BLaER1 treated with 17β-estradiol and CSF1 and Interleukin-3, amounts not matched to agents 10 nM and 100 nM (cell line): Measurements from ENCODE around the gene COQ3.

Source experiments
- H3K27ac ChIP-seq, 11 experiments: shearing (Covaris generic); formaldehyde crosslinking; 2 replicates each; pipeline ENCODE4 v1.8.1; 2022
- H3K27me3 ChIP-seq, 11 experiments: shearing (Covaris generic); formaldehyde crosslinking; 2 replicates each; pipeline ENCODE4 v1.8.1; 2022
- H3K36me3 ChIP-seq, 11 experiments: shearing (Covaris generic); formaldehyde crosslinking; 2 replicates each; pipeline ENCODE4 v1.8.1; 2022
- H3K4me1 ChIP-seq, 10 experiments: shearing (Covaris generic); formaldehyde crosslinking; 2 replicates each; pipeline ENCODE4 v1.8.1; 2022
- H3K4me2 ChIP-seq, 11 experiments: shearing (Covaris generic); formaldehyde crosslinking; 2 replicates each; pipeline ENCODE4 v1.8.1; 2022
- H3K4me3 ChIP-seq, 10 experiments: shearing (Covaris generic); formaldehyde crosslinking; 2 replicates each; pipeline ENCODE4 v1.8.1; 2022
- H3K9ac ChIP-seq, 11 experiments: shearing (Covaris generic); formaldehyde crosslinking; 2 replicates each; pipeline ENCODE4 v1.8.1; 2022
- H3K9me3 ChIP-seq, 11 experiments: shearing (Covaris generic); formaldehyde crosslinking; replicated peaks in 1 of 11; 2 replicates each; pipeline ENCODE4 v1.8.1; 2022
- H4K20me1 ChIP-seq, 11 experiments: shearing (Covaris generic); formaldehyde crosslinking; 2 replicates each; pipeline ENCODE4 v1.8.1; 2022
- Cebpa-rat ChIP-seq, 11 experiments: shearing (Covaris generic); IDR thresholded peaks; 2 replicates each; pipeline ENCODE4 v1.8.1; 2022

Gene COQ3

DNA sequence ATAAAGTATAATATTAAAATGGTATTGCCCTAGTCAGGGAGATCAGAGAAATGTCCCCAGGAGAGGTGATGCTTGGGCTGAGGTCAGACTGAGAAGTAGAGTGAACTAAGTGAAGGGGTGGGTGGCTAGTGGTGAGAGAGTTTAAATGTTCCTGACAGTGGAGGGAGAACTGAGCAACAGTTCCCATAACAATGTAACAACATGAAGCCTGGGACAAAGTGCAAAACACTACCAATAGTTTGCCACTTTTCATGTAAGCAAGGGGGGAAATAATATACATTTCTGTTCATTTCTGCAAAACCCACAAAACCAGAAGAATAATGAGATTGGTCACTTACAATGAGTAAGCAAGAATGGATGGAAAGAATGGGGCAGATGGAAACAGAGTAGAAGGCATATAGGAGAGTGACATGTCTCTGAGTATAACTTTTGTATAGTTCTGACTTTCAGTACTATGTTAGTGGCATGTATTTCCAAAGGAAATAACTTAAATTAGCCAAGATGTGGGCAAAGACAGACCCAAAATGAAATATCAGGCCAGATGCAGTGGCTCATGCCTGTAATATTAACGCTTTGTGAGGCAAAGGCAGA lies 31.2 kb downstream of the COQ3 start:
- TF ChIP-seq Cebpa-rat (IDR thresholded peaks at IDR 0.05) = no peak
- no peak overlapping the region for H3K27ac ChIP-seq

DNA sequence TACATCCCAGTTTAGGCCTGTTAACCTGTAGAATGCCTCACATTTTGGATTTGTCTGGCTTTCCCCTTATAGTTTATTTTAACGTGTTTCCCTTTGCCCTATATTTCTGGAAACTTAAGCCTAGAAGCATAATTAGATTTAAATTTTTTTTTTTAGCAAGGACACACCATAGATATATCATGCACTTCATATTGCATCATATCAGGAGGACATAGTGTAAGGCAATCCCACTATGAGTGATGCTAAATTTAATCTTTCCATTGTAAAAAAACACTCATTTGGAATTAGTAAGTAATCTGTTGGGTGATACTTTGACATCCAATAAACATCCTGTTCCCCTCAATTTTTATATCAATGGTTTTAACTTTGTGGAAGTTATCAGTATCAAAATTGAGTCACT lies 34.2 kb downstream of the COQ3 start:
- Histone ChIP-seq H3K27ac (no peak overlapping the region), H3K4me1 (no peaks in the 10 kb centered on the region), H3K27me3 (no peaks in the 10 kb centered on the region), H3K9me3 (no peaks in the 10 kb centered on the region), H3K36me3 (no peaks in the 10 kb centered on the region), H3K4me2 (no peak overlapping the region), H4K20me1 (no peaks in the 10 kb centered on the region; a peak in 1 of 22 replicates), H3K4me3 (no peak overlapping the region), H3K9ac (no peak overlapping the region)
- TF ChIP-seq Cebpa-rat (IDR thresholded peaks at IDR 0.05) = no peak

More for the DNA sequence above, 31.2 kb downstream of the COQ3 start:
- no peaks in the 10 kb centered on the region for H3K4me1 ChIP-seq
- no peak overlapping the region for H3K4me3 ChIP-seq
- H3K27me3 ChIP-seq = no peaks in the 10 kb centered on the region
- H3K9me3 ChIP-seq = no peaks in the 10 kb centered on the region
- no peak overlapping the region for H3K4me2 ChIP-seq
- no peaks in the 10 kb centered on the region for H4K20me1 ChIP-seq
- no peaks in the 10 kb centered on the region for H3K36me3 ChIP-seq
- H3K9ac ChIP-seq = no peak overlapping the region

DNA sequence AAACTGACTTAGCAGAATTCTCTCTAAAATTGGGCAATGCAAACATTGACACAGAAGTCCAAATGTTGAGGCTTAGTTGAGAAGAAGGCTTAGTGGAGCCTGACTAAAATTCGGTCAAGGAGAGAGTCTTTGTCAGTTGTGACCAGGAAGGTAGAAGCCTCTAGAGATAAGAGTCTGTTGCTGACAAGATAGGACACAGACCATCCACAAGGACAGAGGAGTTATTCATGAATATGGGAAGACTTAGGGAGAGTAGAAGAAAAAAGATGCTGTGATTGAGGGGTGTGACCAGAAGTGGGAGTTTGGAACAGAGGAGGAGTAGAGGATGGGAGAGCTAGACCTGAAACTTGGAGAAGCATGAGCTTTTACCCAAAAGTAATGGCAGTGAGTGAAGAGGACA lies 37.4 kb downstream of the COQ3 start:
- H3K4me2 ChIP-seq = no peak overlapping the region
- no peaks in the 10 kb centered on the region for H3K4me1 ChIP-seq
- no peaks in the 10 kb centered on the region for H3K27me3 ChIP-seq
- H4K20me1 ChIP-seq = no peaks in the 10 kb centered on the region; a peak in 1 of 22 replicates
- H3K4me3 ChIP-seq = no peak overlapping the region
- no peak for TF ChIP-seq Cebpa-rat (IDR thresholded peaks at IDR 0.05)
- H3K36me3 ChIP-seq = no peaks in the 10 kb centered on the region
- no peak overlapping the region for H3K27ac ChIP-seq
- H3K9me3 ChIP-seq = no peaks in the 10 kb centered on the region
- H3K9ac ChIP-seq = no peak overlapping the region

DNA sequence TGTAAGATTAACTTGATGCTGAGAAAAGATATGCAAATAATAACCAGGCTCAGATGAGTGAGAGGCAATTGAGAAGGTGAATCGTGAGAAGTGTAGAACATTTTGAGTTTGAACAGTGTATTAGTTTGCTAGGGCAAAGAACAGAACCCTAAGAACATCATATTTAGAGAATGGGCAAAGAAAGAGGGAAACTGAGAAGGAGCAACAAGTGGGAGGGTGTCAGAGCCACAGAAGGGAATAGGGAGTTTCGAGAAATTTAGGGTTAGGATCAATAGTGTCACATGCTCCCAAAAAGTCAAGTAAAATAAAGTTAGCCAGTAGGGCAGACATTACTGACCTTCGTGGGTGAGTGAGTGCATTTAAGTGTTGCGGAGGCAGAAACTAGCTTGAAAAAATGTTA lies 39.0 kb downstream of the COQ3 start:
- H3K4me3 ChIP-seq = no peak overlapping the region
- H3K9me3 ChIP-seq = peaks cover 0 to 1% (median under 1%) of the 10 kb centered on the region in 11 experiments; a peak in 6 of 22 replicates
- H3K9ac ChIP-seq = no peak overlapping the region
- no peaks in the 10 kb centered on the region for H3K4me1 ChIP-seq
- H3K27me3 ChIP-seq = no peaks in the 10 kb centered on the region
- no peak for TF ChIP-seq Cebpa-rat (IDR thresholded peaks at IDR 0.05)
- H3K36me3 ChIP-seq = no peaks in the 10 kb centered on the region
- no peak overlapping the region for H3K4me2 ChIP-seq
- no peaks in the 10 kb centered on the region; a peak in 1 of 22 replicates for H4K20me1 ChIP-seq
- H3K27ac ChIP-seq = no peak overlapping the region

DNA sequence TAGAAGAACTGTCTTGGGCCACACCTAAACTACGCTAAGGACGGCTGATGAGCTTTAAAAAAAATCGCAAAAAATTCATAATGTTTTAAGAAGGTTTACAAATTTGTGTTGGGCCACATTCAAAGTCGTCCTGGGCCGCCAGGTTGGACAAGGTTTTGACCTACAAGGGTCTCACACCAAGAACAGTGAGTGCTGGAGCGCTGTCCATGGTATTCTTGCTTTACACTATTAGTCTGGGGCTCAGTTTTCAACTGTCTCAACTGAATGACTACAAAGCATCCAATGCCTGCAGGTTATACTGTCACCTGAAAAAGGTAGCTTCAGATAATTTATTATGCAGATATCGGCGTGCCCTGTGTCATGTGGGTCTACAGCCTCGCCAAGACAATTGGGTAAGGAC lies 40.9 kb downstream of the COQ3 start:
- no peaks in the 10 kb centered on the region for H3K4me1 ChIP-seq
- H3K36me3 ChIP-seq = no peaks in the 10 kb centered on the region
- no peak overlapping the region for H3K9ac ChIP-seq
- H3K27ac ChIP-seq = no peak overlapping the region
- no peaks in the 10 kb centered on the region; a peak in 1 of 22 replicates for H4K20me1 ChIP-seq
- H3K4me3 ChIP-seq = no peak overlapping the region
- H3K27me3 ChIP-seq = no peaks in the 10 kb centered on the region
- TF ChIP-seq Cebpa-rat (IDR thresholded peaks at IDR 0.05) = no peak
- H3K9me3 ChIP-seq = peaks cover 5 to 13% (median 7%) of the 10 kb centered on the region in 11 experiments; a peak in 19 of 22 replicates
- H3K4me2 ChIP-seq = no peak overlapping the region

DNA sequence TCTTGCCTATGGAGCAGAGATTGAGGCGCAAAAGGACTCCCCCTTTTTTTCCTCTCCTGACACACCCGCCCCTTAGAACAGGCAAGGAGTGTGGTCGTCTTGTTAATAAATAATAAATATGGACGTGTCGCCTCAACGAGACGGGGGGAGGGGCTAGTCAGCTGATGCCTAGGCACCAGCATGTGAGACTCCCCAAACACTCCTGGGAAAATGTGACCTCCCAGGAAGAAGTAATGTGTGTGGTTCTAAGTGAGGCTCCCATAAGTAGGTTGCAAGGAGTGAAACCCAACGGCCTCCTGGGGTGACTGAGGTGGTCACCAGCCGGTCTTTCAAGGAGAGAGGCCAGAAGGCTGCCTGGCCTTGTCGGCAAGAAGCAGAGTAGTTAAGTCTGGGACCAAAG lies 43.4 kb downstream of the COQ3 start:
- Histone ChIP-seq H4K20me1 (no peaks in the 10 kb centered on the region), H3K36me3 (no peaks in the 10 kb centered on the region), H3K4me3 (no peak overlapping the region), H3K27ac (no peak overlapping the region), H3K4me2 (no peak overlapping the region), H3K4me1 (no peaks in the 10 kb centered on the region), H3K9me3 (peaks cover 5 to 13% (median 7%) of the 10 kb centered on the region in 11 experiments; a peak in 19 of 22 replicates), H3K9ac (no peak overlapping the region), H3K27me3 (no peaks in the 10 kb centered on the region)
- TF ChIP-seq Cebpa-rat (IDR thresholded peaks at IDR 0.05) = no peak

DNA sequence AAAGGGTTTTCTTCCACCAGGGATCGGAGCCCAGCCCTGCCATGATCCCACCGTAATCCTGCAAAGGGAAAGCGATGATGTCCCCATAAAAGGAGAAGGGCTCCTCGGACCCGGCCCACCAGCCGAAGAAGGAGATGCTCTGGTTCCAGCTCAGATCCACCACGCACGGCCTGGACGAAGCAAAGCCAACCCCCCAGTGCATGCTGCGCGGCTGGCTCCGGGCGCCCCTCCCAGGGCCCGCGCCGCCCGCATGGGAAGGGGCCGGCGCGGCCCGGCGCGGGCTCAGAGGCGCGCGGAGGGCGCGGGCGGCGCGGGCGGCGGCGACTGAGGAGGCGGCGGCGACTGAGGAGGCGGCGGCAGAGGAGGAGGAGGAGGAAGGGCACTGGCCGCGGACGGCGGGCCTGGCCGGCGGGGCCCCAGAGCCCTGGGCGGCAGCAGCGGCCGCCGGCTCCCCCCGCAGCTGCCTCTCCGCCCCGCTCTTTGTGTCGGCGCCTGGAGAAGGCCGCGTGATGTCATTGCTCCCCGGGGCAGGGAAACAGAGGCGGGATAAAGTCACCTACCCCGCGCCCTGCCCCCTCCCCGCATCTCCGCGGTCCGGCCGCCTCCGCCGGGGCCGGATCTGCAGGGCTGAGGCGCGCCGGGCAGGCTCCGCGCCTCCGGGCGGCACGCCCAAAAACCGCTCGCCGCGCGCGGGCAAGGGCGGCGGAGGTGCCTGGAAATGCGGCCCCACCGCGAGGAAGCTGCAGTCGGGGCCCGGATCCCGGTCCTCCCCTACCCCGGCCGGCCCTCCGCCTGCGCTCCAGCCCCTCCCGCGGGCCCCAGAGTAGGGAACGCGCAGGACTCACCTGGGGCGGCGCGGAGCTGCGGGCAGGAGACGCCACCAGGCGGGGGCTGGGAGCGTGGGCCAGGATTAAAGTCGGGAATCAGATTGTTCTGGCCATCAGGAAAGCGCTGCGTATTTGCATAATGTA lies 44.5 kb downstream of the COQ3 start, which contains the start of gene FAXC:
Gene FAXC (minus strand): TSS at position 504 of the 971 bp plus-strand sequence. CDS start 302 bp downstream, at position 202.
- no peaks in the 10 kb centered on the region for H3K4me1 ChIP-seq
- H3K9me3 ChIP-seq = peaks cover 5 to 13% (median 7%) of the 10 kb centered on the region in 11 experiments; a peak in 19 of 22 replicates
- no peaks in the 10 kb centered on the region for H3K27me3 ChIP-seq
- no peak within 1 kb of the TSS for H3K4me3 ChIP-seq
- H3K27ac ChIP-seq = no peak within 1 kb of the TSS
- H3K9ac ChIP-seq = no peak within 1 kb of the TSS
- no peak for TF ChIP-seq Cebpa-rat (IDR thresholded peaks at IDR 0.05)
- H3K36me3 ChIP-seq = no peaks in the 10 kb centered on the region
- H4K20me1 ChIP-seq = no peaks in the 10 kb centered on the region
- H3K4me2 ChIP-seq = no peak within 1 kb of the TSS

DNA sequence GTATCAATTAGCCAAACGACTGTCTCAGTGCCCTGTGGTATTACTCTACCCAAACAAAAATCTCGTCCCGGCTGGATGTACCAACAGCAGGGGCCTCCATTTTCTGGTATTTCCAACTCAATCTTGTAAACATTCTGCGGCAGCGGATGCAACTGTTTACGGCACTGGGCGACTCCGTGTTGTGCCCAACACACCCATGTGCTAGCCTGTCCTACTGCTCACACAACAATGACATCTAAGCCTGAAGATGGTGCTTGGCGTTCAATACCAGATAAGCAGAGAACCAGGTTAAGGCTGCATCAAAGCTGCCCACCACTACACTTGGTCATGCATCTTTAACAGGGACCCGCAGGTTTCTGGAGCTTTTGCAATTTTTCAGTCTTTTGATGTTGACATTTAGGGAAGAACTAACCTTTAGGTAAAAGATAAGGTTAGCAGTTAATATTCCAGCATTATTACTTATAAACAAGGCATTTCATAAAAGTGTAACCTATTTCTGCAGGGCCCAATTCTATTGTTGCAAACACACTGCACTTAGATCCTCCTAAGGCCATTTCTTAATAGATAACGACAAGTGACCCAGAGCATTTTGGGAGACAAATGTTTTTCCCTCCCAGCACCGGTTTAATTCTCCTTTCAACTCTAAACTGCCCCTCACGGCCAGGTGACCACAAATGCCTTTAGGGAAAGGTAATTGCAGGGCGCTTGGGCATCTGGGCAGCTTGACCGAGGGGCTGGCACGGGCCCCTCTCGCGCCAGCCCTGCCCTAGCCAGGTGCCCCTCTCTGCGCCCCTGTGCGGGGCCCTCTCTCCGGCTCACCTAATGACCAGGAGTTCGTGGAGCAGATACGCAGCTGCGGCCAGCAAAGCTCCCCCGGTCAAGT lies 45.5 kb downstream of the COQ3 start:
- Histone ChIP-seq H3K4me1 (no peaks in the 10 kb centered on the region), H3K36me3 (no peaks in the 10 kb centered on the region), H4K20me1 (no peaks in the 10 kb centered on the region), H3K9ac (no peak overlapping the region), H3K27me3 (no peaks in the 10 kb centered on the region), H3K4me3 (no peak overlapping the region), H3K27ac (no peak overlapping the region), H3K4me2 (no peak overlapping the region), H3K9me3 (peaks cover 5 to 13% (median 7%) of the 10 kb centered on the region in 11 experiments; a peak in 19 of 22 replicates)
- TF ChIP-seq Cebpa-rat (IDR thresholded peaks at IDR 0.05) = no peak

DNA sequence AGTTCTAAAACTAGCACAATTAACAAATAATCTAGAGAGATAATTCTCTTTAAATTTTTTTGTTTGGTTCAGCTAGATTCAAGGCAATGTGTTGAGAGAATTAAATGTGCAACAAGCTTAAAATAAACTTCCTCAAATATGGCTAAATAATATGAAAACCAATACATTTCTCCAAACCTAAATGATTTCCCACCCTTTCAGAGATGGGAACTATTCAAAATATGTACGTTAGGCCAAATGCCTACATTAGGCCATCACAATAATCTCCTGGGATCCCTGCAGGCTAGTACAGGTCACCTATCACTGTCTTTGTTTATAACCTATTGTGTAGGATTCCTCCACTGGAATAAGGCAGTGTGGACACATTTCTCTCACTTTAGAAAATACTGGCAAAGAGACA lies 46.2 kb downstream of the COQ3 start:
- TF ChIP-seq Cebpa-rat (IDR thresholded peaks at IDR 0.05) = no peak
- Histone ChIP-seq H4K20me1 (no peaks in the 10 kb centered on the region), H3K9ac (no peak overlapping the region), H3K27me3 (no peaks in the 10 kb centered on the region), H3K27ac (no peak overlapping the region), H3K36me3 (no peaks in the 10 kb centered on the region), H3K4me2 (no peak overlapping the region), H3K4me1 (no peaks in the 10 kb centered on the region), H3K9me3 (peaks cover 5 to 13% (median 7%) of the 10 kb centered on the region in 11 experiments; a peak in 19 of 22 replicates), H3K4me3 (no peak overlapping the region)
